Liver (tissue), 9 donors: Measurements from ENCODE around the gene ADGRA1. TPM values are rescaled to one million over a fixed set of nuclear protein-coding genes. Genes with fewer than 3 reads are reported as not detected.

Source experiments
- DNase-seq: peaks from one replicate; pipeline ENCODE4 v3.0.0-alpha.2; 2017; ENCODE audit warnings: low spot score
- H3K27ac ChIP-seq, 2 donors: one replicate each; pipeline ENCODE4 v1.7.0; 2013; ENCODE audit warnings: inconsistent platforms in 2 of 2, low read length in 2 of 2, control low read depth in 1 of 2, low read depth in 1 of 2, mild to moderate bottlenecking in 1 of 2
- H3K27me3 ChIP-seq, 4 donors: one replicate each; pipeline versions ENCODE4 v1.6.1 to v1.7.0; 2013; ENCODE audit warnings: low read length in 3 of 4, inconsistent platforms in 1 of 4, mild to moderate bottlenecking in 1 of 4, moderate library complexity in 1 of 4; ENCODE audit not compliant: control insufficient read depth in 4 of 4, insufficient read depth in 4 of 4
- H3K36me3 ChIP-seq, 4 donors: one replicate each; pipeline versions ENCODE4 v1.6.1 to v1.7.0; 2013; ENCODE audit warnings: low read length in 3 of 4, mild to moderate bottlenecking in 3 of 4, low read depth in 1 of 4, moderate library complexity in 1 of 4; ENCODE audit not compliant: control insufficient read depth in 4 of 4, insufficient read depth in 3 of 4
- H3K4me1 ChIP-seq, 4 donors: one replicate each; pipeline versions ENCODE4 v1.6.1 to v1.7.0; 2013; ENCODE audit warnings: low read length in 3 of 4, mild to moderate bottlenecking in 3 of 4, moderate library complexity in 1 of 4; ENCODE audit not compliant: control insufficient read depth in 4 of 4, insufficient read depth in 4 of 4
- H3K4me3 ChIP-seq, 3 donors: one replicate each; pipeline versions ENCODE4 v1.6.1 to v1.7.0; 2013; ENCODE audit warnings: low read length in 3 of 3, control low read depth in 1 of 3, low read depth in 1 of 3, mild to moderate bottlenecking in 1 of 3
- H3K9ac ChIP-seq, 2 donors: one replicate each; pipeline ENCODE4 v1.7.0; 2013; ENCODE audit warnings: low read length in 2 of 2, mild to moderate bottlenecking in 2 of 2, moderate library complexity in 2 of 2, control low read depth in 1 of 2, low read depth in 1 of 2
- H3K9me3 ChIP-seq, 4 donors: one replicate each; pipeline versions ENCODE4 v1.6.1 to v1.7.0; 2013; ENCODE audit warnings: low read length in 3 of 4; ENCODE audit not compliant: control insufficient read depth in 4 of 4
- ATF3 ChIP-seq: IDR thresholded peaks from 2 replicates; pipeline ENCODE4 v1.6.1; 2016; ENCODE audit warnings: antibody characterized with exemption
- CTCF ChIP-seq: fragments of 150-350 bp; IDR thresholded peaks from 2 replicates; pipeline ENCODE4 v1.5.1; 2017; ENCODE audit warnings: improper control_type of control experiment, low read depth, low read length; ENCODE audit not compliant: missing input control
- FOXA1 ChIP-seq: IDR thresholded peaks from 2 replicates; pipeline ENCODE4 v1.6.1; 2016; ENCODE audit warnings: antibody characterized with exemption
- HNF4A ChIP-seq, 2 donors: conservative IDR thresholded peaks; 2 replicates each; pipeline ENCODE4 v1.6.1; 2016; ENCODE audit warnings: antibody characterized with exemption in 2 of 2, mild to moderate bottlenecking in 2 of 2
- JUND ChIP-seq, 2 donors: IDR thresholded peaks; 2 replicates each; pipeline ENCODE4 v1.6.1; 2016; ENCODE audit warnings: antibody characterized with exemption in 2 of 2
- REST ChIP-seq: IDR thresholded peaks from 2 replicates; pipeline ENCODE4 v1.6.1; 2016; ENCODE audit warnings: antibody characterized with exemption, mild to moderate bottlenecking
- RXRA ChIP-seq, 2 donors: IDR thresholded peaks; 2 replicates each; pipeline ENCODE4 v1.6.1; 2017 to 2018; ENCODE audit warnings: antibody characterized with exemption in 2 of 2, mild to moderate bottlenecking in 1 of 2
- SP1 ChIP-seq: IDR thresholded peaks from 2 replicates; pipeline ENCODE4 v1.6.1; 2018; ENCODE audit warnings: antibody characterized with exemption, mild to moderate bottlenecking
- YY1 ChIP-seq: IDR thresholded peaks from 2 replicates; pipeline ENCODE4 v1.6.1; 2016; ENCODE audit warnings: antibody characterized with exemption, mild to moderate bottlenecking
- ZBTB33 ChIP-seq: IDR thresholded peaks from 2 replicates; pipeline ENCODE4 v1.6.1; 2016; ENCODE audit warnings: antibody characterized with exemption
- WGBS: extraction: QIAGEN DNeasy Blood & Tissue Kit; methylation state at CpG from one replicate; pipeline ENCODE4 v1.1.7; 2013; 5-methylcytosine and 5-hydroxymethylcytosine counted together
- polyA plus RNA-seq, 2 donors: library from polyadenylated mRNA; stranded (reverse) in 1 of 2; unstranded in 1 of 2; fragments of 200-250 nt in 1 of 2; fragments of >200 nt in 1 of 2; fragmentation: Nextera tagmentation in 1 of 2; extraction: Ambion mirVana in 1 of 2; gene quantifications; one replicate each; pipeline versions ENCODE4 v1.2.1 to v1.2.3, GENCODE V29; 2013 to 2015
- total RNA-seq, 2 donors: library from RNA; depleted of rRNA; stranded (reverse); fragments of >200 nt; gene quantifications; one replicate each; pipeline ENCODE4 v1.2.3, GENCODE V29; 2014
- donor health status: healthy.
- donor health status: healthy.
- donor health status: healthy.
- donor health status: healthy.
- donor health status: healthy.

Gene ADGRA1
- total and polyA plus RNA-seq, 4 donors, result 0.08 to 0.70 (median 0.12) TPM; not detected in 1

GRCh38 chr10:133082685-133083421, 4.9 kb upstream of the ADGRA1 start (continued):
- TF ChIP-seq REST, result no peak
- no peak for TF ChIP-seq JUND (IDR thresholded peaks at IDR 0.05)
- no peak for TF ChIP-seq FOXA1

- no peak for TF ChIP-seq ZBTB33
- no peak for TF ChIP-seq CTCF
- no peak for TF ChIP-seq SP1
- TF ChIP-seq ATF3, result no peak
- TF ChIP-seq HNF4A (conservative IDR thresholded peaks at IDR 0.05), result no peak
- no peak for TF ChIP-seq YY1
- no peaks in the 10 kb centered on the region for H3K9me3 ChIP-seq
- H3K27ac ChIP-seq, result no peak overlapping the region
- DNase-seq, result no peak
- no peaks in the 10 kb centered on the region for H3K36me3 ChIP-seq
- H3K4me1 ChIP-seq, result peaks cover 0 to 11% (median 3%) of the 10 kb centered on the region in 4 donors
- 77% methylated on average over 30 of the region's 30 CpGs for WGBS
- H3K27me3 ChIP-seq, result peaks cover 0 to 16% (median 0%) of the 10 kb centered on the region in 4 donors
- H3K9ac ChIP-seq, result no peak overlapping the region
- H3K4me3 ChIP-seq, result no peak overlapping the region
These were observed 4.2 kb upstream of the ADGRA1 start for GRCh38 chr10:133083422-133084100.

GRCh38 chr10:133084491-133084890, 3.2 kb upstream of the ADGRA1 start:
- Histone ChIP-seq H3K27ac (no peak overlapping the region), H3K4me3 (no peak overlapping the region), H3K9me3 (no peaks in the 10 kb centered on the region), H3K9ac (no peak overlapping the region), H3K4me1 (peaks cover 0 to 15% (median 3%) of the 10 kb centered on the region in 4 donors), H3K27me3 (peaks cover 0 to 16% (median 1%) of the 10 kb centered on the region in 4 donors), H3K36me3 (no peaks in the 10 kb centered on the region)
- TF ChIP-seq REST (no peak), RXRA (IDR thresholded peaks at IDR 0.05) (no peak), ZBTB33 (no peak), HNF4A (conservative IDR thresholded peaks at IDR 0.05) (no peak)
- 86% methylated on average over 17 of the region's 17 CpGs for WGBS
- DNase-seq, result no peak
